Transverse colon (tissue), 4 donors: Measurements from ENCODE around the gene PRDM12.

Experiments
- EP300 ChIP-seq: sonication (generic); formaldehyde crosslinking; IDR thresholded peaks from one replicate; pipeline ENCODE4 v1.6.1; 2017; ENCODE audit warnings: antibody characterized with exemption, low read depth
- POLR2A ChIP-seq: fragments of 450-650 bp; IDR thresholded peaks from one replicate; pipeline ENCODE4 v1.6.1; 2016; ENCODE audit warnings: antibody characterized with exemption, mild to moderate bottlenecking, moderate library complexity
- POLR2AphosphoS5 ChIP-seq, 3 donors: sonication (generic); formaldehyde crosslinking; IDR thresholded peaks; one replicate each; pipeline ENCODE4 v1.6.1; 2016; ENCODE audit warnings: antibody characterized with exemption in 3 of 3
- TF ChIP-seq, protein P1 (sequence below), 5 experiments: fragments of 200-600 bp in 3 of 5; fragments of 450-650 bp in 2 of 5; sonication (generic) in 3 of 5; IDR thresholded peaks; 1 replicate in 2 of 5; 2 replicates in 3 of 5; pipeline ENCODE4 v1.5.1; 2016 to 2017; ENCODE audit warnings: antibody characterized with exemption in 5 of 5, inconsistent platforms in 3 of 5, mild to moderate bottlenecking in 2 of 5, moderate library complexity in 1 of 5

DNA sequence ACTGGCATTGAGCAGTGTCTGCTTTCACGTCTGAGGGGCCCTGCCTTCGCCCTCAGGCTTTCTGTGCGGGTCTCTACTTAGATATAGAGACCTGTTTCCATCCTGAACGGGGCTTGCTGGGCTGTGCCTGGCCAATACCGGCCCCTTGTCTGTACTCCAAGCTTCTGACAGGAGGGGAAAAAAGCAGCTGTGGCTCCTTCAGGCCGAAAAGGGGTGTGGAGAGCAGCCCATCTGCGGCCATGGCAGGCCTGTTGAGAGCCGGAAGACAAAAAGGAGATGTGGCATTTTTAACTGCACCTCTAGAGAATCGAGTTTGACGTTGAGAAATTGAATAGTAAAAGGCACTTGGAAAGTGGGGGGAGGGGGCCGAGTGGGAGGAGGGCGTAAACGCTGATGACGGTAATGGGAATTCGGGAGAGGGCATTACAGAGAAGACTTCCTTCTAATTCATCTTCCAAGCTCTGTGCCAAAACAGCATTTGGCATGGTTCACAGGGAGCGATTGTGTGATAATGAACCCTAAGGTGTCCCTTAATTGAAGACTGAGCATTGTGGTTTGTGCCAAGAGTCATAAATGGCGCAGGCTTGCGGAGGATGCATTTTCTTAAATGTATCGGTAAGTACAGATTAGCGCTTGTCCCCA, 25.1 kb upstream of the PRDM12 start:
- TF ChIP-seq, protein P1, sequence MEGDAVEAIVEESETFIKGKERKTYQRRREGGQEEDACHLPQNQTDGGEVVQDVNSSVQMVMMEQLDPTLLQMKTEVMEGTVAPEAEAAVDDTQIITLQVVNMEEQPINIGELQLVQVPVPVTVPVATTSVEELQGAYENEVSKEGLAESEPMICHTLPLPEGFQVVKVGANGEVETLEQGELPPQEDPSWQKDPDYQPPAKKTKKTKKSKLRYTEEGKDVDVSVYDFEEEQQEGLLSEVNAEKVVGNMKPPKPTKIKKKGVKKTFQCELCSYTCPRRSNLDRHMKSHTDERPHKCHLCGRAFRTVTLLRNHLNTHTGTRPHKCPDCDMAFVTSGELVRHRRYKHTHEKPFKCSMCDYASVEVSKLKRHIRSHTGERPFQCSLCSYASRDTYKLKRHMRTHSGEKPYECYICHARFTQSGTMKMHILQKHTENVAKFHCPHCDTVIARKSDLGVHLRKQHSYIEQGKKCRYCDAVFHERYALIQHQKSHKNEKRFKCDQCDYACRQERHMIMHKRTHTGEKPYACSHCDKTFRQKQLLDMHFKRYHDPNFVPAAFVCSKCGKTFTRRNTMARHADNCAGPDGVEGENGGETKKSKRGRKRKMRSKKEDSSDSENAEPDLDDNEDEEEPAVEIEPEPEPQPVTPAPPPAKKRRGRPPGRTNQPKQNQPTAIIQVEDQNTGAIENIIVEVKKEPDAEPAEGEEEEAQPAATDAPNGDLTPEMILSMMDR (IDR thresholded peaks at IDR 0.05), result no peak
- TF ChIP-seq POLR2A, result no peak
- no peak for TF ChIP-seq EP300
- TF ChIP-seq POLR2AphosphoS5 (IDR thresholded peaks at IDR 0.05), result no peak
